IPS-18a (cell line): Measurements from ENCODE around the gene EXOC7.

ENCODE experiments used
- H3K27ac ChIP-seq: one replicate; pipeline ENCODE4 v1.5.1; 2013; ENCODE audit warnings: low read length
- H3K27me3 ChIP-seq: one replicate; pipeline ENCODE4 v1.6.1; 2013; ENCODE audit warnings: mild to moderate bottlenecking, low read length; ENCODE audit not compliant: control insufficient read depth, insufficient read depth
- H3K36me3 ChIP-seq: one replicate; pipeline ENCODE4 v1.6.1; 2013; ENCODE audit warnings: low read depth, low read length; ENCODE audit not compliant: control insufficient read depth
- H3K4me1 ChIP-seq: one replicate; pipeline ENCODE4 v1.6.1; 2013; ENCODE audit warnings: low read depth, low read length; ENCODE audit not compliant: control insufficient read depth
- H3K4me3 ChIP-seq: one replicate; pipeline ENCODE4 v1.5.1; 2013; ENCODE audit warnings: low read length
- H3K9ac ChIP-seq: one replicate; pipeline ENCODE4 v1.6.1; 2013; ENCODE audit warnings: mild to moderate bottlenecking, low read length, moderate library complexity
- H3K9me3 ChIP-seq: one replicate; pipeline ENCODE4 v1.6.1; 2013; ENCODE audit warnings: low read depth, low read length; ENCODE audit not compliant: control insufficient read depth

Gene EXOC7

GRCh38 chr17:76142585-76143041 lies 39.0 kb upstream of the EXOC7 start:
- no peak overlapping the region for H3K27ac ChIP-seq
- H3K36me3 ChIP-seq = no peaks in the 10 kb centered on the region
- no peak overlapping the region for H3K4me3 ChIP-seq
- H3K9ac ChIP-seq = no peak overlapping the region
- peaks cover 67% of the 10 kb centered on the region for H3K27me3 ChIP-seq
- no peaks in the 10 kb centered on the region for H3K9me3 ChIP-seq
- peaks cover 55% of the 10 kb centered on the region for H3K4me1 ChIP-seq

GRCh38 chr17:76142039-76142584 lies 38.5 kb upstream of the EXOC7 start:
- peaks cover 72% of the 10 kb centered on the region for H3K27me3 ChIP-seq
- H3K4me3 ChIP-seq = peak overlapping the region; percentile 79
- H3K9ac ChIP-seq = no peak overlapping the region
- no peak overlapping the region for H3K27ac ChIP-seq
- peaks cover 59% of the 10 kb centered on the region for H3K4me1 ChIP-seq
- no peaks in the 10 kb centered on the region for H3K9me3 ChIP-seq
- H3K36me3 ChIP-seq = no peaks in the 10 kb centered on the region

- peaks cover 79% of the 10 kb centered on the region for H3K27me3 ChIP-seq
- peak within 1 kb of the TSS; percentile 70 for H3K9ac ChIP-seq
- H3K36me3 ChIP-seq = no peaks in the 10 kb centered on the region
- no peak within 1 kb of the TSS for H3K27ac ChIP-seq
- H3K4me1 ChIP-seq = peaks cover 64% of the 10 kb centered on the region
- H3K4me3 ChIP-seq = peak within 1 kb of the TSS; percentile 79
- no peaks in the 10 kb centered on the region for H3K9me3 ChIP-seq
Measured at GRCh38 chr17:76141212-76142038, 37.8 kb upstream of the EXOC7 start, which contains the start of gene FOXJ1. TSS of gene FOXJ1 (minus strand) at chr17:76141245. CDS start at chr17:76140395, 850 bp downstream.

- Histone ChIP-seq H3K4me3 (peak overlapping the region; percentile 79), H3K27ac (no peak overlapping the region), H3K4me1 (peaks cover 66% of the 10 kb centered on the region), H3K36me3 (no peaks in the 10 kb centered on the region), H3K27me3 (peaks cover 86% of the 10 kb centered on the region), H3K9me3 (no peaks in the 10 kb centered on the region), H3K9ac (no peak overlapping the region)
Measured at GRCh38 chr17:76140661-76141211, 37.1 kb upstream of the EXOC7 start.

GRCh38 chr17:76139801-76140660 lies 36.4 kb upstream of the EXOC7 start:
- no peak overlapping the region for H3K9ac ChIP-seq
- H3K36me3 ChIP-seq = no peaks in the 10 kb centered on the region
- no peaks in the 10 kb centered on the region for H3K9me3 ChIP-seq
- peak overlapping the region; percentile 79 for H3K4me3 ChIP-seq
- H3K4me1 ChIP-seq = peaks cover 69% of the 10 kb centered on the region
- no peak overlapping the region for H3K27ac ChIP-seq
- peaks cover 90% of the 10 kb centered on the region for H3K27me3 ChIP-seq

GRCh38 chr17:76138896-76139752 lies 35.5 kb upstream of the EXOC7 start:
- H3K4me1 ChIP-seq = peaks cover 77% of the 10 kb centered on the region
- no peak overlapping the region for H3K27ac ChIP-seq
- H3K4me3 ChIP-seq = peak overlapping the region; percentile 79
- H3K27me3 ChIP-seq = peaks cover 98% of the 10 kb centered on the region
- no peak overlapping the region for H3K9ac ChIP-seq
- H3K36me3 ChIP-seq = no peaks in the 10 kb centered on the region
- no peaks in the 10 kb centered on the region for H3K9me3 ChIP-seq

GRCh38 chr17:76138234-76138895 lies 34.8 kb upstream of the EXOC7 start:
- Histone ChIP-seq H3K4me1 (peaks cover 81% of the 10 kb centered on the region), H3K4me3 (peak overlapping the region; percentile 79), H3K9ac (no peak overlapping the region)

GRCh38 chr17:76137351-76138233 lies 34.0 kb upstream of the EXOC7 start:
- peaks cover 82% of the 10 kb centered on the region for H3K4me1 ChIP-seq
- no peak overlapping the region for H3K9ac ChIP-seq
- H3K9me3 ChIP-seq = no peaks in the 10 kb centered on the region
- no peak overlapping the region for H3K27ac ChIP-seq
- H3K4me3 ChIP-seq = peak overlapping the region; percentile 79
- peaks cover 95% of the 10 kb centered on the region for H3K27me3 ChIP-seq
- H3K36me3 ChIP-seq = no peaks in the 10 kb centered on the region

More at GRCh38 chr17:76138234-76138895, 34.8 kb upstream of the EXOC7 start:
- no peaks in the 10 kb centered on the region for H3K36me3 ChIP-seq
- peaks cover 98% of the 10 kb centered on the region for H3K27me3 ChIP-seq
- no peaks in the 10 kb centered on the region for H3K9me3 ChIP-seq
- no peak overlapping the region for H3K27ac ChIP-seq

- Histone ChIP-seq H3K4me3 (no peak overlapping the region), H3K9ac (no peak overlapping the region), H3K27ac (no peak overlapping the region), H3K36me3 (no peaks in the 10 kb centered on the region), H3K27me3 (peaks cover 93% of the 10 kb centered on the region), H3K9me3 (no peaks in the 10 kb centered on the region), H3K4me1 (peaks cover 79% of the 10 kb centered on the region)
Measured at GRCh38 chr17:76137001-76137350, 33.4 kb upstream of the EXOC7 start.
